Panc1 (cell line): ENCODE results near the gene TMEM239. TPM values are rescaled to one million over a fixed set of nuclear protein-coding genes. Genes with fewer than 3 reads are reported as not detected.
A peak's percentile ranks its signal among the peaks of the same experiment; 100 is the strongest.

ENCODE experiments used
- ATAC-seq: fragments of 200-7000 bp; cut with Tn5 transposase; 2 replicates; pipeline ENCODE4 v1.9.1; 2020; ENCODE audit warnings: mild to moderate bottlenecking, moderate library complexity
- Bru-seq: library from RNA; stranded (reverse); fragments of 400-500 nt; gene quantifications from one replicate; lab custom pipeline; 2021; lab: Mats Ljungman, UMichigan
- BruChase-seq, 2 experiments: library from RNA; stranded (reverse); fragments of 400-500 nt; gene quantifications; one replicate each; lab custom pipeline; 2021; lab: Mats Ljungman, UMichigan
- BruUV-seq: library from RNA; stranded (reverse); fragments of 400-500 nt; replicated peaks from 2 replicates; lab custom pipeline; 2021; lab: Mats Ljungman, UMichigan
- CTCF ChIA-PET: fragments of 300-600 bp; sonication (Branson Sonifier 250); formaldehyde crosslinking; loops from one replicate; lab custom pipeline; 2022; ENCODE audit warnings: antibody characterized with exemption; lab: Charles Lee
- POLR2A ChIA-PET: fragments of 300-600 bp; sonication (Branson Sonifier 250); formaldehyde crosslinking; loops from one replicate; lab custom pipeline; 2022; ENCODE audit warnings: antibody characterized with exemption; lab: Charles Lee
- DNase-seq: peaks from one replicate; pipeline ENCODE4 v3.0.0-alpha.2; 2010; ENCODE audit warnings: low read depth, low spot score
- H3K27ac ChIP-seq: 2 replicates; pipeline ENCODE4 v1.5.1; 2011; ENCODE audit warnings: mild to moderate bottlenecking, low read length, inconsistent platforms
- H3K27me3 ChIP-seq: fragments of 200-500 bp; sonication (Bioruptor generic); 2 replicates; pipeline ENCODE4 v1.6.0; 2014; ENCODE audit warnings: low read length, inconsistent platforms; ENCODE audit not compliant: control insufficient read depth, insufficient read depth
- H3K36me3 ChIP-seq: fragments of 200-500 bp; sonication (Bioruptor generic); 2 replicates; pipeline ENCODE4 v1.5.1; 2014; ENCODE audit warnings: inconsistent platforms, mild to moderate bottlenecking, low read length, moderate library complexity; ENCODE audit not compliant: control insufficient read depth, insufficient read depth
- H3K4me1 ChIP-seq: 2 replicates; pipeline ENCODE4 v1.5.1; 2011; ENCODE audit warnings: inconsistent platforms, mild to moderate bottlenecking, low read length, moderate library complexity; ENCODE audit not compliant: control insufficient read depth, insufficient read depth
- H3K4me3 ChIP-seq, 2 experiments: 2 replicates each; pipeline ENCODE4 v1.5.1; 2011 to 2012; ENCODE audit warnings: low read depth in 2 of 2, low read length in 2 of 2, mild to moderate bottlenecking in 2 of 2, inconsistent platforms in 1 of 2, moderate library complexity in 1 of 2
- H3K9me3 ChIP-seq: fragments of 200-500 bp; sonication (Bioruptor generic); 2 replicates; pipeline ENCODE4 v1.5.1; 2014; ENCODE audit warnings: low read depth, mild to moderate bottlenecking, inconsistent platforms, low read length, moderate library complexity; ENCODE audit not compliant: control insufficient read depth, insufficient read depth
- CTCF ChIP-seq: fragments of 450-650 bp; IDR thresholded peaks from 2 replicates; pipeline ENCODE4 v1.5.1; 2017; ENCODE audit warnings: mild to moderate bottlenecking
- POLR2AphosphoS5 ChIP-seq: IDR thresholded peaks from 2 replicates; pipeline ENCODE4 v1.6.1; 2012; ENCODE audit warnings: mild to moderate bottlenecking, low read depth, low read length, moderate library complexity
- REST ChIP-seq, 2 experiments: IDR thresholded peaks; 2 replicates each; pipeline ENCODE4 v1.6.1; 2011 to 2012; ENCODE audit warnings: low read depth in 2 of 2, control low read depth in 1 of 2, low read length in 1 of 2, mild to moderate bottlenecking in 1 of 2, moderate library complexity in 1 of 2; ENCODE audit not compliant: insufficient read depth in 1 of 2
- TCF7L2 ChIP-seq: IDR thresholded peaks from 2 replicates; pipeline ENCODE4 v1.6.1; 2011; ENCODE audit warnings: mild to moderate bottlenecking, low read depth, low read length, inconsistent platforms
- in situ Hi-C: cut with HindIII; loops from 2 replicates; pipeline ENCODE4 v1.10.0; 2016; ENCODE audit warnings: low sequenced_read_pairs, low pct_unique_long_range_greater_than_20kb
- intact Hi-C: fragments of 100-400 bp; cut with micrococcal nuclease; formaldehyde crosslinking; loops from one replicate; pipeline ENCODE4 v1.10.0; 2022; ENCODE audit not compliant: unreplicated experiment
- long read RNA-seq: library from polyadenylated mRNA; unstranded; transcript quantifications from one replicate; pipeline ENCODE4 v2.0.0, GENCODE V29; 2021; ENCODE audit not compliant: unreplicated experiment
- polyA plus RNA-seq: library from polyadenylated mRNA; unstranded; fragments of >200 nt; gene quantifications from one replicate; pipeline ENCODE4 v1.2.1, GENCODE V29; 2012; ENCODE audit warnings: missing spikeins; ENCODE audit not compliant: insufficient read length
- total RNA-seq: library from RNA; stranded (reverse); gene quantifications from one replicate; pipeline ENCODE4 v1.2.1, GENCODE V29; 2021; ENCODE audit not compliant: unreplicated experiment

Gene TMEM239
- total RNA-seq = not detected
- polyA plus RNA-seq = not detected
- not detected for Bru-seq, nascent RNA
- BruChase-seq, experiment 1, labeled RNA remaining after a 2-hour chase = not detected
- not detected for BruChase-seq, experiment 2, labeled RNA remaining after a 6-hour chase
- long read RNA-seq = 0 reads

- Histone ChIP-seq H3K27ac (no peak within 1 kb of the TSS), H3K4me3 (no peak within 1 kb of the TSS), H3K4me1 (no peaks in the 10 kb centered on the region; the same call in 1 of the 2 replicates), H3K9me3 (peaks cover 6% of the 10 kb centered on the region; the same call in 1 of the 2 replicates), H3K36me3 (no peaks in the 10 kb centered on the region), H3K27me3 (no peaks in the 10 kb centered on the region)
- ChIA-PET CTCF (no interaction called here), POLR2A (no interaction called here)
- intact Hi-C loops (no loop called here), in situ Hi-C loops (no loop called here)
- no peak for DNase-seq
- BruUV-seq = no TSS peak
- no peak for ATAC-seq
- TF ChIP-seq REST (IDR thresholded peaks at IDR 0.05; ENCODE audit: insufficient read depth in 1 of 2, low read depth in 2 of 2, low read length in 1 of 2) = no peak
- no peak for TF ChIP-seq TCF7L2
- TF ChIP-seq POLR2AphosphoS5 = no peak
These were observed at the start of gene TMEM239 for GRCh38 chr20:2816030-2816582. Gene TMEM239 (plus strand): TSS chr20:2816364. CDS start chr20:2816555, 191 bp downstream.

GRCh38 chr20:2767768-2768631 is 48.2 kb upstream of the TMEM239 start:
- Histone ChIP-seq H3K27ac (peak overlapping the region; percentile 9; the same call in 1 of the 2 replicates), H3K9me3 (no peaks in the 10 kb centered on the region), H3K4me3 (no peak overlapping the region), H3K36me3 (no peaks in the 10 kb centered on the region), H3K4me1 (peaks cover 11% of the 10 kb centered on the region), H3K27me3 (no peaks in the 10 kb centered on the region; the same call in 1 of the 2 replicates)
- DNase-seq (no peak), ATAC-seq (peak; percentile 83)
- 0 out of 4 replicates have a peak, but pooled peaks of 1 of the 2 experiments have one; percentile 51 for TF ChIP-seq REST (IDR thresholded peaks at IDR 0.05; ENCODE audit: insufficient read depth in 1 of 2, low read depth in 2 of 2, low read length in 1 of 2)
- TF ChIP-seq CTCF = no peak
- ChIA-PET POLR2A (interaction anchor here (0.6 to 0.7 kb wide), 2 partner anchors 160 to 568 kb away, joined by 3 to 8 read pairs; no protein-coding TSS in a partner anchor), CTCF (interaction anchor here (0.6 kb wide), 1 partner anchor 10 kb away, joined by 3 read pairs; no protein-coding TSS in a partner anchor)
- intact Hi-C loops (no loop called here), in situ Hi-C loops (no loop called here)
- no TSS peak for BruUV-seq
